Fibroblast of peridontal ligament (primary cell): Measurements from ENCODE around the gene STARD9.
"Not testable (repeated sequence)": the region's sequence is repeated elsewhere in the genome, so short reads cannot be mapped to it uniquely, and the experiment has no call there.

Experiments used
- DNase-seq: peaks from one replicate; pipeline ENCODE4 v3.0.0-alpha.2; 2010; ENCODE audit errors: extremely low read depth

The STARD9 gene

GRCh38 chr15:42590619-42591237 is 15.3 kb downstream of the STARD9 start:
- DNase-seq = no peak

GRCh38 chr15:42591238-42591934 is 16.0 kb downstream of the STARD9 start:
- DNase-seq = peak; percentile 63

- DNase-seq = no peak
Observed at GRCh38 chr15:42592716-42593115, 17.3 kb downstream of the STARD9 start.

GRCh38 chr15:42593143-42593542 is 17.7 kb downstream of the STARD9 start:
- peak; percentile 78 for DNase-seq

GRCh38 chr15:42594095-42594494 is 18.7 kb downstream of the STARD9 start:
- DNase-seq = no peak

GRCh38 chr15:42595626-42596240 is 20.3 kb downstream of the STARD9 start:
- peak; percentile 83 for DNase-seq

GRCh38 chr15:42601316-42601715 is 25.9 kb downstream of the STARD9 start:
- not testable (repeated sequence) for DNase-seq

GRCh38 chr15:42602501-42602900 is 27.1 kb downstream of the STARD9 start:
- no peak for DNase-seq

GRCh38 chr15:42603978-42604377 is 28.6 kb downstream of the STARD9 start:
- DNase-seq = no peak

- peak; percentile 51 for DNase-seq
Observed at GRCh38 chr15:42604894-42605744, 29.7 kb downstream of the STARD9 start.

GRCh38 chr15:42605796-42606195 is 30.4 kb downstream of the STARD9 start:
- DNase-seq = no peak

- DNase-seq = peak; percentile 32
Observed at GRCh38 chr15:42608110-42608531, 32.7 kb downstream of the STARD9 start.

GRCh38 chr15:42608752-42609488 is 33.5 kb downstream of the STARD9 start:
- no peak for DNase-seq

GRCh38 chr15:42611532-42611931 is 36.1 kb downstream of the STARD9 start:
- no peak for DNase-seq

- no peak for DNase-seq
Observed at GRCh38 chr15:42612367-42612912, 37.0 kb downstream of the STARD9 start.

GRCh38 chr15:42616107-42616506 is 40.7 kb downstream of the STARD9 start:
- no peak for DNase-seq

- no peak for DNase-seq
Observed at GRCh38 chr15:42619656-42620371, 44.4 kb downstream of the STARD9 start.

- DNase-seq = no peak
Observed at GRCh38 chr15:42621386-42621785, 46.0 kb downstream of the STARD9 start.

- no peak for DNase-seq
Observed at GRCh38 chr15:42621996-42622925, 46.9 kb downstream of the STARD9 start.
